ENCODE results near the gene TCTN2.

Gene TCTN2

GRCh38 chr12:123670882-123671728, at the start of gene TCTN2:
Gene TCTN2, plus strand, starts transcription at chr12:123671113. Its CDS starts 128 bp downstream, at chr12:123671241.
- Histone ChIP-seq H3K9me3 (ENCODE audit: control insufficient read depth, insufficient read depth, low read depth, low read length) (no peaks in the 10 kb centered on the region), H3K27ac (ENCODE audit: low read depth, low read length) (no peak within 1 kb of the TSS), H3K4me1 (ENCODE audit: control insufficient read depth, insufficient read depth, low read length) (peaks cover 5% of the 10 kb centered on the region; the same call in 1 of the 2 replicates), H3K9ac (ENCODE audit: low read length) (peak within 1 kb of the TSS; percentile 65), H3K27me3 (ENCODE audit: control insufficient read depth, insufficient read depth, low read length) (no peaks in the 10 kb centered on the region), H3K4me3 (ENCODE audit: low read depth, low read length) (peak within 1 kb of the TSS; percentile 81), H3K36me3 (ENCODE audit: control insufficient read depth, insufficient read depth, low read length) (peaks cover 5% of the 10 kb centered on the region)

GRCh38 chr12:123621619-123622530, 49.0 kb upstream of the TCTN2 start:
- Histone ChIP-seq H3K4me3 (ENCODE audit: low read depth, low read length) (no peak overlapping the region), H3K27me3 (ENCODE audit: control insufficient read depth, insufficient read depth, low read length) (no peaks in the 10 kb centered on the region), H3K9me3 (ENCODE audit: control insufficient read depth, insufficient read depth, low read depth, low read length) (no peaks in the 10 kb centered on the region), H3K27ac (ENCODE audit: low read depth, low read length) (no peak overlapping the region), H3K36me3 (ENCODE audit: control insufficient read depth, insufficient read depth, low read length) (peaks cover 81% of the 10 kb centered on the region), H3K9ac (ENCODE audit: low read length) (no peak overlapping the region), H3K4me1 (ENCODE audit: control insufficient read depth, insufficient read depth, low read length) (no peaks in the 10 kb centered on the region)

- peaks cover 7% of the 10 kb centered on the region; the same call in 1 of the 2 replicates for H3K4me1 ChIP-seq (ENCODE audit: control insufficient read depth, insufficient read depth, low read length)
- H3K27me3 ChIP-seq (ENCODE audit: control insufficient read depth, insufficient read depth, low read length), result no peaks in the 10 kb centered on the region
- peak within 1 kb of the TSS; percentile 96 for H3K4me3 ChIP-seq (ENCODE audit: low read depth, low read length)
- H3K9ac ChIP-seq (ENCODE audit: low read length), result peak within 1 kb of the TSS; percentile 96
- H3K36me3 ChIP-seq (ENCODE audit: control insufficient read depth, insufficient read depth, low read length), result peaks cover 26% of the 10 kb centered on the region
- no peaks in the 10 kb centered on the region for H3K9me3 ChIP-seq (ENCODE audit: control insufficient read depth, insufficient read depth, low read depth, low read length)
- H3K27ac ChIP-seq (ENCODE audit: low read depth, low read length), result peak within 1 kb of the TSS; percentile 95
Observed at GRCh38 chr12:123633379-123634141, 37.4 kb upstream of the TCTN2 start, which contains the start of the genes EIF2B1 and GTF2H3. Gene EIF2B1, minus strand, starts transcription at chr12:123633686. Its CDS starts 129 bp downstream, at chr12:123633557. Gene GTF2H3, plus strand, starts transcription at chr12:123633829. Its CDS starts 31 bp downstream, at chr12:123633860.

- peaks cover 20% of the 10 kb centered on the region for H3K36me3 ChIP-seq (ENCODE audit: control insufficient read depth, insufficient read depth, low read length)
- H3K27ac ChIP-seq (ENCODE audit: low read depth, low read length), result peak overlapping the region; percentile 95
- no peaks in the 10 kb centered on the region for H3K9me3 ChIP-seq (ENCODE audit: control insufficient read depth, insufficient read depth, low read depth, low read length)
- peak overlapping the region; percentile 96 for H3K9ac ChIP-seq (ENCODE audit: low read length)
- H3K27me3 ChIP-seq (ENCODE audit: control insufficient read depth, insufficient read depth, low read length), result no peaks in the 10 kb centered on the region
- H3K4me3 ChIP-seq (ENCODE audit: low read depth, low read length), result peak overlapping the region; percentile 96
- H3K4me1 ChIP-seq (ENCODE audit: control insufficient read depth, insufficient read depth, low read length), result peaks cover 7% of the 10 kb centered on the region; the same call in 1 of the 2 replicates
Observed at GRCh38 chr12:123634142-123634561, 36.8 kb upstream of the TCTN2 start.

- Histone ChIP-seq H3K36me3 (ENCODE audit: control insufficient read depth, insufficient read depth, low read length) (peaks cover 62% of the 10 kb centered on the region), H3K9me3 (ENCODE audit: control insufficient read depth, insufficient read depth, low read depth, low read length) (no peaks in the 10 kb centered on the region), H3K9ac (ENCODE audit: low read length) (no peak overlapping the region), H3K4me1 (ENCODE audit: control insufficient read depth, insufficient read depth, low read length) (no peaks in the 10 kb centered on the region), H3K4me3 (ENCODE audit: low read depth, low read length) (no peak overlapping the region), H3K27ac (ENCODE audit: low read depth, low read length) (no peak overlapping the region), H3K27me3 (ENCODE audit: control insufficient read depth, insufficient read depth, low read length) (no peaks in the 10 kb centered on the region)
Observed at GRCh38 chr12:123643911-123644310, 27.0 kb upstream of the TCTN2 start.

- no peak overlapping the region for H3K9ac ChIP-seq (ENCODE audit: low read length)
- H3K9me3 ChIP-seq (ENCODE audit: control insufficient read depth, insufficient read depth, low read depth, low read length), result no peaks in the 10 kb centered on the region
- peaks cover 69% of the 10 kb centered on the region for H3K36me3 ChIP-seq (ENCODE audit: control insufficient read depth, insufficient read depth, low read length)
- no peak overlapping the region for H3K4me3 ChIP-seq (ENCODE audit: low read depth, low read length)
- H3K27me3 ChIP-seq (ENCODE audit: control insufficient read depth, insufficient read depth, low read length), result no peaks in the 10 kb centered on the region
- H3K4me1 ChIP-seq (ENCODE audit: control insufficient read depth, insufficient read depth, low read length), result no peaks in the 10 kb centered on the region
- no peak overlapping the region for H3K27ac ChIP-seq (ENCODE audit: low read depth, low read length)
Observed at GRCh38 chr12:123645380-123645779, 25.5 kb upstream of the TCTN2 start.

GRCh38 chr12:123645878-123646277, 25.0 kb upstream of the TCTN2 start:
- Histone ChIP-seq H3K4me1 (ENCODE audit: control insufficient read depth, insufficient read depth, low read length) (no peaks in the 10 kb centered on the region), H3K9me3 (ENCODE audit: control insufficient read depth, insufficient read depth, low read depth, low read length) (no peaks in the 10 kb centered on the region), H3K27ac (ENCODE audit: low read depth, low read length) (no peak overlapping the region), H3K4me3 (ENCODE audit: low read depth, low read length) (no peak overlapping the region), H3K27me3 (ENCODE audit: control insufficient read depth, insufficient read depth, low read length) (no peaks in the 10 kb centered on the region), H3K36me3 (ENCODE audit: control insufficient read depth, insufficient read depth, low read length) (peaks cover 73% of the 10 kb centered on the region), H3K9ac (ENCODE audit: low read length) (no peak overlapping the region)

- no peak overlapping the region for H3K27ac ChIP-seq (ENCODE audit: low read depth, low read length)
- H3K9me3 ChIP-seq (ENCODE audit: control insufficient read depth, insufficient read depth, low read depth, low read length), result no peaks in the 10 kb centered on the region
- H3K9ac ChIP-seq (ENCODE audit: low read length), result no peak overlapping the region
- H3K36me3 ChIP-seq (ENCODE audit: control insufficient read depth, insufficient read depth, low read length), result peaks cover 82% of the 10 kb centered on the region
- no peaks in the 10 kb centered on the region for H3K4me1 ChIP-seq (ENCODE audit: control insufficient read depth, insufficient read depth, low read length)
- H3K4me3 ChIP-seq (ENCODE audit: low read depth, low read length), result no peak overlapping the region
- no peaks in the 10 kb centered on the region for H3K27me3 ChIP-seq (ENCODE audit: control insufficient read depth, insufficient read depth, low read length)
Observed at GRCh38 chr12:123648401-123648800, 22.5 kb upstream of the TCTN2 start.

GRCh38 chr12:123654129-123654701, 16.7 kb upstream of the TCTN2 start:
- Histone ChIP-seq H3K9me3 (ENCODE audit: control insufficient read depth, insufficient read depth, low read depth, low read length) (no peaks in the 10 kb centered on the region), H3K9ac (ENCODE audit: low read length) (no peak overlapping the region), H3K36me3 (ENCODE audit: control insufficient read depth, insufficient read depth, low read length) (peaks cover 75% of the 10 kb centered on the region)

GRCh38 chr12:123655420-123655819, 15.5 kb upstream of the TCTN2 start:
- Histone ChIP-seq H3K36me3 (ENCODE audit: control insufficient read depth, insufficient read depth, low read length) (peaks cover 77% of the 10 kb centered on the region), H3K27ac (ENCODE audit: low read depth, low read length) (no peak overlapping the region), H3K9ac (ENCODE audit: low read length) (no peak overlapping the region), H3K9me3 (ENCODE audit: control insufficient read depth, insufficient read depth, low read depth, low read length) (no peaks in the 10 kb centered on the region), H3K27me3 (ENCODE audit: control insufficient read depth, insufficient read depth, low read length) (no peaks in the 10 kb centered on the region), H3K4me1 (ENCODE audit: control insufficient read depth, insufficient read depth, low read length) (no peaks in the 10 kb centered on the region), H3K4me3 (ENCODE audit: low read depth, low read length) (no peak overlapping the region)

More at GRCh38 chr12:123654129-123654701, 16.7 kb upstream of the TCTN2 start:
- H3K27ac ChIP-seq (ENCODE audit: low read depth, low read length), result no peak overlapping the region
- H3K27me3 ChIP-seq (ENCODE audit: control insufficient read depth, insufficient read depth, low read length), result no peaks in the 10 kb centered on the region
- no peak overlapping the region for H3K4me3 ChIP-seq (ENCODE audit: low read depth, low read length)
- H3K4me1 ChIP-seq (ENCODE audit: control insufficient read depth, insufficient read depth, low read length), result no peaks in the 10 kb centered on the region

Measured in HUES6 (cell line).